Liver (tissue), 3 donors: ENCODE data around the gene USP47.

Experiments used
- JUND ChIP-seq, 2 donors: IDR thresholded peaks; 2 replicates each; pipeline ENCODE4 v1.6.1; 2016; ENCODE audit warnings: antibody characterized with exemption in 2 of 2
- RAD21 ChIP-seq, 2 donors: IDR thresholded peaks; 2 replicates each; pipeline ENCODE4 v1.6.1; 2016; ENCODE audit warnings: antibody characterized with exemption in 2 of 2, mild to moderate bottlenecking in 2 of 2
- TF ChIP-seq, protein P1 (sequence below): fragments of 150-350 bp; IDR thresholded peaks from 2 replicates; pipeline ENCODE4 v1.5.1; 2017; ENCODE audit warnings: improper control_type of control experiment, low read depth, low read length; ENCODE audit not compliant: missing input control
- donor health status: healthy.
- donor health status: healthy.

DNA sequence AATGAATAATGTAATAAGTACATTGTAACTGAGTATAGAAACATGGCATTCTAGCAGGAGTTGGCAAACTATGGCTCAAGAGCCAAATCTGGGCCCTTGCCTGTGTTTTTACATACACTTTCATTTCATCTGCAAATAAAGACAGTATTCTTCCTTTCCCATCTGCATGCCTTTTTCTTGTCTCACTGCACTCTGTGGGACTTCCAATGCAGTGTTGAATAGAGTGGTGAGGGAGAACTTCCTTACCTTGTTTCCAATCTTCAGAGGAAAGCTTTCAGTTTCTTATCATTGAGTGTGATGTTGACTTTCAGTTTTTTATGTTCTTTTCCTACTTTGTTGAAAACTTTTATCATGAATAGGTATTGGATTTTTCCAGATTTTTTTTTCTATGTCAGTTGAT, 82.1 kb downstream of the USP47 start:
- TF ChIP-seq JUND (IDR thresholded peaks at IDR 0.05) (no peak), RAD21 (IDR thresholded peaks at IDR 0.05) (no peak)
- TF ChIP-seq, protein P1, sequence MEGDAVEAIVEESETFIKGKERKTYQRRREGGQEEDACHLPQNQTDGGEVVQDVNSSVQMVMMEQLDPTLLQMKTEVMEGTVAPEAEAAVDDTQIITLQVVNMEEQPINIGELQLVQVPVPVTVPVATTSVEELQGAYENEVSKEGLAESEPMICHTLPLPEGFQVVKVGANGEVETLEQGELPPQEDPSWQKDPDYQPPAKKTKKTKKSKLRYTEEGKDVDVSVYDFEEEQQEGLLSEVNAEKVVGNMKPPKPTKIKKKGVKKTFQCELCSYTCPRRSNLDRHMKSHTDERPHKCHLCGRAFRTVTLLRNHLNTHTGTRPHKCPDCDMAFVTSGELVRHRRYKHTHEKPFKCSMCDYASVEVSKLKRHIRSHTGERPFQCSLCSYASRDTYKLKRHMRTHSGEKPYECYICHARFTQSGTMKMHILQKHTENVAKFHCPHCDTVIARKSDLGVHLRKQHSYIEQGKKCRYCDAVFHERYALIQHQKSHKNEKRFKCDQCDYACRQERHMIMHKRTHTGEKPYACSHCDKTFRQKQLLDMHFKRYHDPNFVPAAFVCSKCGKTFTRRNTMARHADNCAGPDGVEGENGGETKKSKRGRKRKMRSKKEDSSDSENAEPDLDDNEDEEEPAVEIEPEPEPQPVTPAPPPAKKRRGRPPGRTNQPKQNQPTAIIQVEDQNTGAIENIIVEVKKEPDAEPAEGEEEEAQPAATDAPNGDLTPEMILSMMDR, result no peak
